HG02571 (cell line): ENCODE data around the gene COL26A1.
"Not testable (repeated sequence)": the region's sequence is repeated elsewhere in the genome, so short reads cannot be mapped to it uniquely, and the experiment has no call there.

Experiments used
- ATAC-seq: cut with Tn5 transposase; IDR thresholded peaks from one replicate; pipeline ENCODE4 v1.9.1; 2021; ENCODE audit warnings: mild to moderate bottlenecking, moderate library complexity; ENCODE audit not compliant: unreplicated experiment

The COL26A1 gene

GRCh38 chr7:101436221-101436735 lies 73.6 kb downstream of the COL26A1 start:
- ATAC-seq: no peak

DNA sequence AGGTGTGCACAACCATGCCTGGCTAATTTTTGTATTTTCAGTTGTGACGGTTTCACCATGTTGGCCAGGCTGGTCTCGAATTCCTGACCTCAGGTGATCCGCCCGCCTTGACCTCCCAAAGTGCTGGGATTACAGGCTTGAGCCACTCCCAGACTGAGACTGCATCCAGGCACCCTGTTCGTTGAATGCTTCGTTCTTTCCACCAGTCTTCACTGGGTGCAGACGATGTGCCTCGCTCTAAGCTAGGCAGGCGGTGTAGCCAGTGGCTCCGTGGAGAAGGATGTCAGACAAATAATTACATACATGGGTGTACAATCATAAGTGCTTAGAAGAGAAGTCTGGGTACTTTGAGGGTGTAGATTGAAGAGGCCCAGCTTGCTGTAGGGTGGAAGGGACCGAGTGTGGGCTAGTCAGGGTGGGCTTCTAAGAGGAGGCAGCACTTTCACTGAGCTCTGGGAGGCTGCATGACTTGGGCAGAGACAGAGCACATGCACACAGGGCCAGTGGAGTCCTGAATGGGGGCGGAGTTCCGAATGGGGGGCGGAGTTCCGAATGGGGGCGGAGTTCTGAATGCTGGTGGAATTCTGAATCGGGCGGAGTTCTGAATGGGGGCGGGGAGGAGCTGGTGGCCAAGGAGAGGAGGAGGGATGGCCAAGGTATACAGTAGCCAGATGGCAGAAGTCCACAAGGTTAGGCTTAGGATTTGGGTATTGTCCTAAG lies 74.3 kb downstream of the COL26A1 start:
- ATAC-seq: no peak

GRCh38 chr7:101441890-101442289 lies 79.2 kb downstream of the COL26A1 start:
- no peak for ATAC-seq

DNA sequence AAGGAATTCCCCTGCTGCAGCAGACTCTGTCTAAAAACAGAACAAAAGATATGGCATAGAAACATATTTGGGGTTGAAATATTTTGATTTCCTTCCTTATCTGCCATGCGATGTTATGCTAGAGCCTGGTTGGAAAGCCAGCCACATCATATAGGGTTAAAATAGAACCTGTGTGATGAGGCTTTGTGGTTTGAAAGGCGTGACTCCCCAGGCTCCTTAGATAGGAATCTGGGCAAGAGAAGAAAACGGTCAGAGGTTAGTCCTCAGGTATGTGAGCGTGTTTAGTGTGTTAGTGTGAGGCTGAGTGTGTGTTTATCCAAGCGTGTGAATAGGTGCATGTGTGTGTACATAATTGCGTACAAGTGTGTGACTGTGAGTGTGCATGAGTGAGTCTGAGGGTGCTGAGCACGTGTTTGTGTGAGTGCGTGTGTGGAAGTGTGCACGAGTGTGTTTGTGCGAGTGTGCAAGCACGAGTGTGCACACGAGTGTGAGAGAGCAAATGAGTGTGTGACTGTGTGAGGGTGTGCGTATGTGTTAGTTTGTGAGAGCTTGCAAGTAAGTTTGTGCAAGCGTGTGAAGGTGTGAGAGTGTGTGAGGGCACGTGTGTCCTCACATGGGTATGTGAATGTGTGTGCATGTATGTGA lies 79.9 kb downstream of the COL26A1 start:
- ATAC-seq: no peak

GRCh38 chr7:101450064-101450463 lies 87.4 kb downstream of the COL26A1 start:
- no peak for ATAC-seq

GRCh38 chr7:101453617-101454016 lies 90.9 kb downstream of the COL26A1 start:
- no peak for ATAC-seq

- ATAC-seq: no peak
Measured at GRCh38 chr7:101457001-101457750, 94.5 kb downstream of the COL26A1 start.

GRCh38 chr7:101465131-101465530 lies 102.5 kb downstream of the COL26A1 start:
- no peak for ATAC-seq

DNA sequence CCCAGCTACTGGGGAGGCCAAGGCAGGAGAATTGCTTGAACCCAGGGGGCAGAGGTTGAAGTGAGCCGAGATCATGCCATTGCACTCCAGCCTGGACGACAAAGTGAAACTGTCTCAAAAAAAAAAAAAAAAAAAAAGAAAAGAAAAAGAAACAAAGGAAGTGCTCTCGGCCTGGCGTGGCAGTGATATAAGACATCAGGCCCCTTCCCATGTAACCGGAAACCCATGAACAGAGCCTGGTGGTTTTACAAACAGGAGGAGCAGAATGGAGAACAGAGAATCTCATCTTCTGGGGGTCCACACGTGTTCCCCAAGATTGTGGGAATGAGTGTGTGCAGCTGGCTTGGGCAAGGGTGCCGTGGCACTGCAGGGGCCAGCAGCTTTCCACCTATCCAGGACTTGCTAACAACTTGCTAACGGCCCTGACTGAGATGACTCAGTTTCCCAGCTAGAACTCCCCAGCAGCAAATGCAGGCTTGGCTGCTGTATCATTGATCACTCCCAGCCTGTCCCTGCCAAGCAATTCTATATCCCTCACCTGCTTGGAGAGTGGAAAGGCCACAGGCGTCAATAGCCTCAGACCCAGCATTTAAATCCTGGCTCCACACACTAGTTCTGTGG lies 103.0 kb downstream of the COL26A1 start:
- no peak for ATAC-seq

- ATAC-seq: no peak
Measured at GRCh38 chr7:101466871-101467270, 104.2 kb downstream of the COL26A1 start.

DNA sequence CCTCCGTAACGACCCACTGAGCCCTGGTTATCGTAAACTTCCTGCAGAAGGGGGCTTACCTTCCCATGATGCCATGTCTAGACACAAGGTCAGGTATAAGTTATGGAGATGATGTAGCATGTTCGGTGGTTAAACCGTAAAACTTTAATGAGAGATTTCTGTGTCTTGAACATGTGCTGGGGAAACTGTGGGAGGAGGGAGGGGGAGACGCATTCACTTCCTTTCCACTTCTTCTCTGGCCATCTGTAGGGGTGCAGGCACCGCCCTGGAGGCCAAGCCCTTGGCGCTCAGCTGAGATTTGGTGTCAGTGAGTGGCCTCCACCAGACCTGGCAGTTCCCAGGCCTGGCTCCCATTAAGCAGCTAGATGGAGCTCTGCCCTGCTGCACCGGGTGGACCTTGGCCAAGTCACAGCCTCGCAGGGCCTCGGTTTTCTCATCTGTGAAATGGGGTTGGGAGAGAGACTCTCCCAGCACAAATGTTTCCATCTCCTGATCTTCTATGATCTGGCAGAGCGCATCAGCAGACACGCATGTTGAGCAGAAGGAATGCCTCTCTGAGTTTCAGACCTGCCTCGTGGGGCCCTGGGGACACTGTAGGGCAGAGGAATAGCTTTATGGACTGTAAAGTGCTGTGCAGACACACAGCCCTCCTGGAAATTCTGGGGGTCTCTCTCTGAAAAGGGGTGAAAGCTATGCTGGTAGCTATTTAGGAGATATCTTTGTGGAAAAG lies 106.0 kb downstream of the COL26A1 start:
- no peak for ATAC-seq

- no peak for ATAC-seq
Measured at GRCh38 chr7:101470668-101471487, 108.2 kb downstream of the COL26A1 start.

- no peak for ATAC-seq
Measured at GRCh38 chr7:101474178-101474577, 111.5 kb downstream of the COL26A1 start.

- not testable (repeated sequence) for ATAC-seq
Measured at GRCh38 chr7:101475691-101476090, 113.0 kb downstream of the COL26A1 start.

GRCh38 chr7:101479217-101479616 lies 116.5 kb downstream of the COL26A1 start:
- ATAC-seq: no peak

DNA sequence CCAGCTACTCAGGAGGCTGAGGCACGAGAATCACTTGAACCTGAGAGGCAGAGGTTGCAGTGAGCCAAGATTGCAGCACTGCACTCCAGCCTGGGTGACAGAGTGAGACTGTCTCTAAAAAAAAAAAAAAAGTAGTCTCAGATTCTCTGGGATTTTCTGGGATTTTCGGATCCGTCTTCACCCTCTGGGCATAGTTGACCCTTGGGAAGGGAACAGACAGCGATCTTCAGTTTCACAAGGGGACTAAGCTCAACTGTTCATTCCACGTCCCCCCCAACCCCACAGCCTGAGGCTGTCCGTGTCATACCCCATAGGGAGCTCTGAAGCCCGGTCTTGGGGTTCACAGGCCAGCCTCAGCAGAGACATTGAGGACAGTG lies 123.4 kb downstream of the COL26A1 start:
- not testable (repeated sequence) for ATAC-seq

GRCh38 chr7:101486433-101487104 lies 123.9 kb downstream of the COL26A1 start:
- no peak for ATAC-seq

GRCh38 chr7:101487105-101487458 lies 124.4 kb downstream of the COL26A1 start:
- no peak for ATAC-seq

- ATAC-seq: no peak
Measured at GRCh38 chr7:101487753-101488152, 125.1 kb downstream of the COL26A1 start.
